OCI-LY3 (cell line): ENCODE data around the gene POLR2L.
A peak's percentile ranks its signal among the peaks of the same experiment; 100 is the strongest.

Experiments used
- H2AFZ ChIP-seq: fragments of 200-600, 300-600 bp; shearing (Covaris generic); 2 replicates; pipeline ENCODE4 v1.6.0; 2014; ENCODE audit warnings: antibody characterized with exemption, low read depth, low read length
- H3K27ac ChIP-seq: fragments of 200-600, 300-600 bp; sonication (generic); 2 replicates; pipeline ENCODE4 v1.5.1; 2014; ENCODE audit warnings: mild to moderate bottlenecking, low read length, moderate library complexity, mixed read lengths
- H3K27me3 ChIP-seq: fragments of 200-600, 300-600 bp; sonication (generic); 2 replicates; pipeline ENCODE4 v1.6.1; 2014; ENCODE audit warnings: low read depth, low read length, mixed read lengths
- H3K36me3 ChIP-seq: fragments of 200-600, 300-600 bp; sonication (generic); replicated peaks from 2 replicates; pipeline ENCODE3; 2014; ENCODE audit warnings: low read depth, low read length, mixed read lengths
- H3K4me1 ChIP-seq: fragments of 300-600, 200-600 bp; sonication (generic); 2 replicates; pipeline ENCODE4 v1.6.1; 2014; ENCODE audit warnings: low read length, mixed read lengths
- H3K4me2 ChIP-seq: fragments of 200-600, 300-600 bp; sonication (generic); 2 replicates; pipeline ENCODE4 v1.6.1; 2014; ENCODE audit warnings: low read length, mixed read lengths
- H3K4me3 ChIP-seq: fragments of 300-600, 200-600 bp; sonication (generic); 2 replicates; pipeline ENCODE4 v1.5.1; 2014; ENCODE audit warnings: antibody characterized with exemption, mild to moderate bottlenecking, low read length, moderate library complexity
- H3K79me2 ChIP-seq: fragments of 300-600, 200-600 bp; shearing (Covaris generic); 2 replicates; pipeline ENCODE4 v1.6.1; 2014; ENCODE audit warnings: mild to moderate bottlenecking, low read length, mixed read lengths
- H3K9ac ChIP-seq: fragments of 300-600, 200-600 bp; shearing (Covaris generic); 2 replicates; pipeline ENCODE4 v1.6.0; 2014; ENCODE audit warnings: mild to moderate bottlenecking, low read length, moderate library complexity
- H3K9me3 ChIP-seq: fragments of 200-600, 300-600 bp; shearing (Covaris generic); 2 replicates; pipeline ENCODE4 v1.6.1; 2014; ENCODE audit warnings: low read length, mixed read lengths; ENCODE audit not compliant: insufficient read depth
- H4K20me1 ChIP-seq: fragments of 200-600, 300-600 bp; sonication (generic); 2 replicates; pipeline ENCODE4 v1.6.1; 2016; ENCODE audit warnings: low read length, mixed read lengths; ENCODE audit not compliant: insufficient read depth
- EZH2phosphoT487 ChIP-seq: fragments of 200-600 bp; shearing (Covaris generic); IDR thresholded peaks from 2 replicates; pipeline ENCODE4 v1.6.1; 2018; ENCODE audit warnings: antibody characterized with exemption, mixed run types, low read depth
- TF ChIP-seq, protein P1 (sequence below): fragments of 200-600, 300-600 bp; sonication (generic); IDR thresholded peaks from 2 replicates; pipeline ENCODE4 v1.5.1; 2014; ENCODE audit warnings: antibody characterized with exemption, low read length, low read depth

Gene POLR2L

DNA sequence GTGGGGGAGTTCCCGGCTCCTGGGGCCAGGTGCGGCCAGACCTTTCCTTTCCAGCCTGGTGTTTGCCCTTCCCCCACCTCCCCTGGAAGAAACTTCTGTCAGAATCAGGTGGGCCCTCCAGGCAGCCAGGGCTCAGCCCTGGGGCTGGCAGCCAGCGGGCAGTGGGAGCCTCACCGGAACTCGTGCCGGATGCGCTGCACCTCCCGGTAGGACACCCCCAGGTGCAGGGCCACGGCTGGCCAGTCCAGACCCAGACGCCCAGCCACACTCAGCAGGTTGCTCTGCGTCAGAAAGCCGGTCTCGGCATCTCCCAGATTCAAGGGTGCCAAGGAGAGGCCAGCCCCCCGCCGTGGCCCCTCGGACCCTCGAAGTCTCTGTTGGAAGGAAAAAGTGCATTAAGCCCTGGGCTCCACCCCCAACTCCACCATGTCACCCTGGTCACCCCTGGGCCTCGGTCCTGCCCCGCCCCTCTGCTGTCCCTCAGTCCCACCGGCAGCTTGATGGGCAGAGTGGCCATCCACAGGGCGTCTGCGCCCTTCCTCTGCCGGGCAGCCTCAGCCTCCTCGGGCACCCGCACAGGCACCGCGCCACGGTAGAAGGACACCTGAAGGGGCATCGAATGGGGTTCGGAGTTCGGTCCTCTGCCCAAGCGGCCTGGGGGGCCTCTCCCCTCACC is 42.5 kb downstream of the POLR2L start:
- peaks cover 20% of the 10 kb centered on the region for H3K4me1 ChIP-seq
- TF ChIP-seq, protein P1, sequence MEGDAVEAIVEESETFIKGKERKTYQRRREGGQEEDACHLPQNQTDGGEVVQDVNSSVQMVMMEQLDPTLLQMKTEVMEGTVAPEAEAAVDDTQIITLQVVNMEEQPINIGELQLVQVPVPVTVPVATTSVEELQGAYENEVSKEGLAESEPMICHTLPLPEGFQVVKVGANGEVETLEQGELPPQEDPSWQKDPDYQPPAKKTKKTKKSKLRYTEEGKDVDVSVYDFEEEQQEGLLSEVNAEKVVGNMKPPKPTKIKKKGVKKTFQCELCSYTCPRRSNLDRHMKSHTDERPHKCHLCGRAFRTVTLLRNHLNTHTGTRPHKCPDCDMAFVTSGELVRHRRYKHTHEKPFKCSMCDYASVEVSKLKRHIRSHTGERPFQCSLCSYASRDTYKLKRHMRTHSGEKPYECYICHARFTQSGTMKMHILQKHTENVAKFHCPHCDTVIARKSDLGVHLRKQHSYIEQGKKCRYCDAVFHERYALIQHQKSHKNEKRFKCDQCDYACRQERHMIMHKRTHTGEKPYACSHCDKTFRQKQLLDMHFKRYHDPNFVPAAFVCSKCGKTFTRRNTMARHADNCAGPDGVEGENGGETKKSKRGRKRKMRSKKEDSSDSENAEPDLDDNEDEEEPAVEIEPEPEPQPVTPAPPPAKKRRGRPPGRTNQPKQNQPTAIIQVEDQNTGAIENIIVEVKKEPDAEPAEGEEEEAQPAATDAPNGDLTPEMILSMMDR: no peak
- TF ChIP-seq EZH2phosphoT487: no peak
- no peaks in the 10 kb centered on the region for H3K9me3 ChIP-seq
- no peak overlapping the region for H2AFZ ChIP-seq
- no peaks in the 10 kb centered on the region for H3K36me3 ChIP-seq
- no peak overlapping the region for H3K9ac ChIP-seq
- H3K4me2 ChIP-seq: no peak overlapping the region
- H4K20me1 ChIP-seq: peaks cover 4% of the 10 kb centered on the region; the same call in 1 of the 2 replicates
- no peak overlapping the region for H3K27ac ChIP-seq
- no peaks in the 10 kb centered on the region for H3K27me3 ChIP-seq
- no peak overlapping the region for H3K4me3 ChIP-seq
- peaks cover 28% of the 10 kb centered on the region for H3K79me2 ChIP-seq

DNA sequence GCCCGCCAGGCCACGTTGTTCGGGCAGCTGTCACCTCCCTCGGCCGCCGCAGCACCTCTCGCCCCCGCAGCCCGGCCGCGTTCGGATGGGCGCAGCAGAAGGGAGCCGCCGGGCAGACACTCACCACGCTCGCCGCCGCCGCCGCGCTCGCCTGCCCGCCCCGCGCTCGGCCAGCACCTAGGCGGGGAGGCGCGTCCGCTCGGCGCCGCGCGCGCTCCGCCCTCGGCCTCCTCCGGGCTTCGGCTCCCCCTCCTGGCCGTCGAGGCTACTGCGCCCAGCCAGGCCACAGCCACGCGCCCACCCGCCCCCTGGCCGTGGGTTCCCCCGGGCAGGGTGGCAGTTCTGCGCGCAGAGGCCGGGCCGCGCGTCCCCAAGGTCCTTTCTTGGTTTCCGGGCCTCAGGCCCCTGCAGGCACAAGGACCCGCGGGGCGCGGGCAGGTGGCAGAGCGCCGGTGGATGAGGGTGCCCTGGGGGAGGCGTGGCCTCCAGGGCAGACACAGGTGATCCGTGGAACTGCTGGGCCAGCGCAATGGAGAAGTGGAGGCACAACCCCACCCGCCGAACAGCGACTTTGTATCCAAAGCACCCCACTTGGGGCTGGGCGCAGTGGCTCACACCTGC is 44.1 kb downstream of the POLR2L start, which contains the start of gene SLC25A22:
SLC25A22 (minus strand) TSS at position 189 of the 621 bp plus-strand sequence. CDS start 3,275 bp downstream, outside the sequence.
- Histone ChIP-seq H2AFZ (peak within 1 kb of the TSS; percentile 58; the same call in 1 of the 2 replicates), H3K27me3 (no peaks in the 10 kb centered on the region), H4K20me1 (peaks cover 4% of the 10 kb centered on the region; the same call in 1 of the 2 replicates), H3K9ac (peak within 1 kb of the TSS; percentile 90), H3K4me1 (peaks cover 14% of the 10 kb centered on the region), H3K36me3 (no peaks in the 10 kb centered on the region), H3K79me2 (peaks cover 34% of the 10 kb centered on the region), H3K4me2 (peak within 1 kb of the TSS; percentile 98), H3K27ac (peak within 1 kb of the TSS; percentile 78), H3K9me3 (no peaks in the 10 kb centered on the region), H3K4me3 (peak within 1 kb of the TSS; percentile 92)
- TF ChIP-seq EZH2phosphoT487: no peak
- TF ChIP-seq, protein P1: peak; percentile 62

GRCh38 chr11:797296-798092 is 44.8 kb downstream of the POLR2L start:
- no peaks in the 10 kb centered on the region for H3K9me3 ChIP-seq
- peaks cover 34% of the 10 kb centered on the region for H3K79me2 ChIP-seq
- H2AFZ ChIP-seq: peak overlapping the region; percentile 58; the same call in 1 of the 2 replicates
- peaks cover 14% of the 10 kb centered on the region for H3K4me1 ChIP-seq
- H3K27ac ChIP-seq: peak overlapping the region; percentile 78
- H3K4me3 ChIP-seq: peak overlapping the region; percentile 92
- no peaks in the 10 kb centered on the region for H3K36me3 ChIP-seq
- TF ChIP-seq, protein P1: no peak
- TF ChIP-seq EZH2phosphoT487: no peak
- peak overlapping the region; percentile 90 for H3K9ac ChIP-seq
- peak overlapping the region; percentile 98 for H3K4me2 ChIP-seq
- no peaks in the 10 kb centered on the region for H3K27me3 ChIP-seq
- H4K20me1 ChIP-seq: peaks cover 4% of the 10 kb centered on the region; the same call in 1 of the 2 replicates
